ENCODE results near the gene MAGEF1.

The MAGEF1 gene

GRCh38 chr3:184711493-184712247, at the start of gene MAGEF1:
TSS of gene MAGEF1 (minus strand) at chr3:184712064. CDS start at chr3:184711821, 243 bp downstream.
- DNase-seq = peak; percentile 82
- ATAC-seq = peak; percentile 90

DNA sequence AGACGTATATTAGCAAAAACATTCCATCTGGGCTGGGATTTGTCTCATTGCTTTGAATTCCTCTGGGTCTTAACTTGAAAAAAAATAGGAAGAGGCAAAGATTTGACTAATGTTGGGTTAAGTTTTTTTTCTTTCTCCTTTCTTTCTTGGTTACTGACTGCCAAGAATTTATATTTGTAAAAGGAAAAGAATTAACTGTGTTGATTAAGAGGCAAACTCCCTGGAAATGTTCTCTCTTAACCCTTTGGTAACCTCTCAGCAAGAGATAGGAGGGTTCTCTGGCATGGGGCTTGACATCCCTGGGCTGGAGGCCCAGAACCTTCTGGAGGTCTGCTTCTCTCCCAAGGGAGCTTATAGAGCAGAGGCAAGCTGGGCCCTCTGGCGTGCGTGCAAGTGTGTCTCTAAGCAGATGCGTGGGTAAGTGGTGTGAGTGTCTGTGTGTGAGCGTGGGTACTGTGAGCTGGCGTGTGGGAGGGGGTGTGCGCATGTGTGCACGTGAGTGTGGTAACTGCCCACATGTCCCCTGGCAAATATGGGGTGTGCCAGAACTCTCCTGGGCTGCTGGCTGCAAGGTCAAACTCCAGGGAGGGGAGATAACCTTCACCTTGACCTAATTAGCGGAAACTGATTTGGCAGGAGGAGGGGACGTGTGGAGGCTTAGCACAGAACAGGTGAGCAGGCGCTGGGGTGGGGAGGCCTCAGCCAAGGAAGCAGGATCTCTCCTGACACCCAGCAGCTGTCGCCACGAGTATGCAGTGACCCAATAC, 49.4 kb upstream of the MAGEF1 start:
- no peak for ATAC-seq
- no peak for DNase-seq

GRCh38 chr3:184760337-184761074, 48.6 kb upstream of the MAGEF1 start:
- no peak for ATAC-seq
- DNase-seq = no peak

DNA sequence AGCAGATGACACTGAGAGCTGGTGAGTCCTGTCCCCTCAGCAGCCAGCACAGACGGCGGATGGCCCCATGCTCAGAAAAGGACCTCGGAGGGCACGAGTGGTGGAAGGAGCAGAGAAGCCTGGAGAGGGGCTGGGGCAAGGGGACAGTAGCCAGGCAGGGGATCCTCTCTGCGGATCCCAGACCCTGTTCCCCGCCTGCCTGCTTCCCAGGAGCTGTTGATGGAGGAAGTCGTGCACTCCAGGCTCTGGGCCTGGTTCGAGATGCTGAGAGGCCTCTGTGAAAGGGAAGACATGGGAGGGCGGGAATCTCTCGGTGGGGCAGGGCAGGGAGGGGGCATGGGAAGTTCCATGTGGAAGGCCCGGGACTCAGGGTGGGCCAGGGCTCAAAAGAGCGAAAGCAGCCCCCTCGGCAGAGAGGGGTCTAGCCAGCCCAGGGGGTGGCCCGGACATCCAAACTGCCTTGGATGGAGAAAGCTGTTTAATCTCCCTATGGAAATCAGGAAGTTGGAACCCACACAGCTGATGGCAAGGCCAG, 47.9 kb upstream of the MAGEF1 start:
- ATAC-seq (no peak), DNase-seq (no peak)

DNA sequence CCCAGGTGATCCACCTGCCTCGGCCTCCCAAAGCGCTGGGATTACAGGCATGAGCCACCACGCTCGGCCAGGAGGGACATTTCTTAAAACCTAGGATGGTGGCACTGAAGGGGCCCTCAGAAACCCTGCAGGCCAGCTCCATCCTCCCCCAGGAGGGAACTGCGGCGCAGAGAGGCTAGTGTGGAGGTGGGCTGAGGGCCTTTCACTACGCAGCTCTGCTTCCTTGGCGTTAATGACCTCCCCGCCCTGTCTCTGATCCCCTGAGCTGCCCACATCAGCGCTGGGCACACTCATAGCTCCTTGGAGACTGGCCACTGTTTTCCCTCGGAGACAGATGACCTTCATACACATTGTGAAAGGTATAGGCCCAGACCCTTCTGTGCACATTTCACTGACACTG, 46.2 kb upstream of the MAGEF1 start:
- no peak for DNase-seq
- no peak for ATAC-seq

DNA sequence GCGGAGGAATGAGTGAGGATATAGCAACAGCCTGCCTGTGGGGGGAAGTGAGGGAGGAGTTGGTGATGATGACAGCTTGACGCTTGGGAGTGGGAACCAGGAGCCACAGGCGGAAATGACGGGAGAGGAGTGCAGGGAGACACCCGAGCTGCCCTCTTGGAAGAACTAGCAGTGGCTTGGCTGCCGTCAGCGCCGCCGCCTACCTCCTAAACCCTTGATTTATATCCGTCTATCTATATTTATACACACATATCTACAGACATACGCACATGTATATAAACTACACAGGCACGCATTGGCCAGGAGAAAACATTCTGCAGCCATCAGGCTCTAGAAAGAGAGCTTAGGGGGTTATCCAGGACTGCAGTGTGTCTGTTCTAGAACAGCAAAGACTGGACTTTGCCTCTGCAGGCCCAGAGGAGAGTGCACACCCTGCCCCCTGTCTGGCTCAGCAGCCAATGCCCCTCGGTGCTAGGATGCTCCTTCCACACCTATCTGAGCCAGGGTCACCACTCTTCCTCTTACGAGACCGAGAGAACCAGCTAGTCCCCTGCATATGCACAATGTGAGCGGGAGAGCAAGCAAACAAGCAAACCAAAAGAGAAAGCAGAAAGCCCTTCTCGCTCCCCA, 45.3 kb upstream of the MAGEF1 start:
- no peak for ATAC-seq
- DNase-seq = no peak

DNA sequence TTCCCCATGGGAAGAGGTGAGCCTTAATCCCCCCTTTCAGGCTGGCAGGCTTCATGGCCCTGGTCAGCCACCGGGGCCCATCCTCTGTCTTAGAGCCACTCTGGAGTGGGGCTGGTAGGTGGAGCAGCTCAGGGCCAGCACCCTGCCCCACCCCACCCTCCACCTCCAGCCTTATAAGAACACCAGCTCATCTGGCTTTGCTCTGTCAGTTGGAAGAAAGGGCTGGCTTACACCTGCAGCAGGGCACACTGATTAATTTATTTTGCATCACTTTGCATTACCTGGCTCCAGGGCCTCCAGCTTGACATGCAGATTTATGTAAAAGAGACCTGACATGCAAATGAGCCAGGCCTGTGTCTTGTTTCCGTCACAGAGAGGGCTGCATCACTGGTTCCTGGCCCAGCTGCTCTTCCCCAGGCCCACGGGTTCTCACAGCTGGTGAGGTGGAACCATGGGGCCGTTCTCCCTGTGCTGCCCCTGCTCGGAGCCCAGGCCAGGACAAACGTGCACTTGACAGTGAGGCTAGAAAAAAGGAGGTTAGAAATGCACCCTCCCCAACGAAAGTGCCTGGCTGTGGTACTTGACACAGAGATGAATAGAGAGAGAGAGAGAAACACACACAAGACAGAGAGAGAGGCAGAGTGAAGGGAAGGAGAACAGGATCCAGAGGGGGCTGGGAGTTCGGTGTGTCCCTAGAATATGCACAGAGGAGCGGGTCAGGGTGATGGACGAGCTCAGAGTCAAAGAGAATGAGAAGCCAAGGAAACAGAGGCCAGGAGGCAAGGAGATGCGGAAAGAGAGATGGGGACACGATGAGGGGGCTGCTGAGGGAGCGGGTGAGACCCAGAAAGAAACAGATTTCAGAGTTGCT, 44.5 kb upstream of the MAGEF1 start:
- ATAC-seq = no peak
- no peak for DNase-seq

DNA sequence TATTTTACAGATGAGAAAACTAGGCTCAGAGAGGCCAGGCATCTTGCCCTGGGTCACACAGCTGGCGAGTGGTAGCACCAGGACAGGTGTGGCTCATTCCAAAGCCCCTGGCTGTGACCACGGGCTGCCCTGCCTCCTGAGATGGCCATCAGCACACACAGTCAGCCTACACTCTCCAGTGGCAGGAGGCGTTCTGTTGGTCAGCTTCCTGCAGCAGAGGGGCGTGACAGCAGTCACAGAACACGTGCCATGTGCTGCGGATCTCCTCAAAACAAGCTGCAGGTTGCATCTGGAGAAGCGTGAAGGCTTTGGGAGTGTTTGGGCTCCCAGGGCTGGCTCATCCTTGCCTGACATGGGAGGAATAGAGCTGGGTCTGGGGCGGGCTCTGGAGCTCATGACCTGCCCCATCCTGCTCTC, 43.5 kb upstream of the MAGEF1 start:
- ATAC-seq = no peak
- DNase-seq = no peak

GRCh38 chr3:184752361-184752760, 40.5 kb upstream of the MAGEF1 start:
- DNase-seq (no peak), ATAC-seq (no peak)

- no peak for DNase-seq
- ATAC-seq = no peak
Measured at GRCh38 chr3:184751204-184752040, 39.6 kb upstream of the MAGEF1 start.

- DNase-seq (no peak), ATAC-seq (no peak)
Measured at GRCh38 chr3:184750349-184751083, 38.7 kb upstream of the MAGEF1 start.

- DNase-seq (no peak), ATAC-seq (no peak)
Measured at GRCh38 chr3:184749168-184749744, 37.4 kb upstream of the MAGEF1 start.

DNA sequence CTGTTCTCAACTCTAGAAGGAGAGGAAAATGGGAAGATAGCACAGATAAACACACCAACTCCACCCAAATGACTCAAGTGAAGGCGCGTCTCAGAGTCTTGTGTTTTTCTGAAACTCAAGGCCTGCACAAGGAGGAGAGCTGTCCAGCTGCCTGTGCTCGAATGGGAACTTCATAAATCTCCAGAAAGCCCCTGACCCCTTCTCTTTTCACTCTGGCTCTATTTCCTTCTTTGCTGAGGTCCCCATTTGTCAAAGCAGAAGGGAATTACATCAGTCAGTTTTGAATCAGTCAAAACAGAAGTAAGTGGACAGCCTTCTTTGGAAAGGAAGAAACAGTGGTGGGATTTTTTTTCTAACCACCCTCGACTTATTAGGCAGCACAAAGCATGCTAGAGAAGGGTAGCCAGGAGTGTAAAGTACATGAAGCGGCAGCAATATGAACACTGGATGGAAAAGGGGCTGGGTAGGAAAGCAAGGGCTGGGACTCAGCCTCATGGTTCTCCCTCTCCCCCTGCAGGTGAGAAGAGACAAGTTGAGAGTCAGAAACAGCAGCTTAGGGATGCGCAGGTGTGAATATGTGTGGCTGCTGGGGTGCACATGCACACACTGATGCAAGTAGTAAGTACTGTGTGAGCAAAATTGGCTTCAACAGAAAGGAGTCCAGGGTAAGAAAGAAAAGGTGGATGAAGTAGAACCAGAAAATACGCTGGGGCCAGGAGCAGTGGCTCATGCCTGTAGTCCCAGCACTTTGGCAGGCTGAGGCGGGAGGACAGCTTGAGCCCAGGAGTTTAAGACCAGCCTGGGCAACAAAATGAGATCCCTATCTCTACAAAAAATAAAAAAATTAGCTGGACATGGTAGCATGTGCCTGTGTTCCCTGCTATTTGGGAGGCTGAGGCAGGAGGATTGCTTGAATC, 36.6 kb upstream of the MAGEF1 start:
- DNase-seq = peak; percentile 15
- peak; percentile 52 for ATAC-seq

DNA sequence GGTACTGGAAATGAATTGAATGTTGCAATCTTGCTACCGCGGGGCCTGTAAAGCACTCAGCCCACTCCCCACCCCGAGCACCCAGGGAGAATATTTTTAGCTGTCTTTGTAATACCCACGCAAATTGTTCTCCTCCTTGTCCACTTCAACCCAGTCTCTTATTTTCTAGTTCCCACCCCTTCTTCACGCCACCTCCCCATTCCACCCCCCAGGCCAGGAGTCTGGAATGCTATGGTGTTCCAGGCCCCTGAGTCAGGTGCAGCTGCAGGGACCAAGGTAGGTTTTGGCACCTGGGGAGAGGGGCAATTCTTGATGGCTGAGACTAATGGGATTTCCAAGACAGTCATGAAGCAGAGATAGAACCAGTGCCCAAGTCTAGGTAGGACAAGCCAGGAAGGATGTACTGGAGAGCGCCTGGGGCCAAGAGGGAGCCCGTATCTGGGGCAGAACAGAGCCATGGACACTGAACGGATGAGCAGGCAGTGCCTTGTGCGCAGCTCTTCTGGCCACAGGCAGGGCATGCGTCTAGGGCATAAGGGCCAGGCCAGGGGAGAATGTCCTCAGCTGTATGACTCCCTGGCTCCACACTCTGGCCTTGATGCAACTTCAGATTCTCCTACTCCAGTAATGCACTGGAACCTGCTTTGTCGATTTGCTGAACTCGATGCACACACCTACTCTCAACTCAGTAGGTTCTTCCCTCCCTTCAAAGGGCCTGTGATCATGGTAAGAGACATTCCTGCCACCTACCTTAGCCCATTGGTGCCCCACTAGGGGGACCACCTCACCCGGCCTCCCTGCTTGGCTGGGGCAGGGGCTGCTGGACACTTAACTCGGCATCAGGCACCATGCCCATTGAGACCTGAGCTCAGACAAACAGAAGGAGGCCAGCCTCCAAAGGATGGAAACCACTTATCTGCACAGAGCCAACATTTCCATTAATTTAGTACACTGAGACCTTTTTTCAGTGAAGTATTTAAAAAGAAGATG, 34.6 kb upstream of the MAGEF1 start:
- ATAC-seq (no peak), DNase-seq (no peak)

- no peak for DNase-seq
- ATAC-seq = no peak
Measured at GRCh38 chr3:184745526-184745925, 33.7 kb upstream of the MAGEF1 start.

GRCh38 chr3:184743248-184743647, 31.4 kb upstream of the MAGEF1 start:
- no peak for DNase-seq

GRCh38 chr3:184742676-184743135, 30.8 kb upstream of the MAGEF1 start:
- ATAC-seq = no peak
- DNase-seq = no peak

More at GRCh38 chr3:184743248-184743647, 31.4 kb upstream of the MAGEF1 start:
- ATAC-seq = no peak

All from stimulated activated naive CD8-positive, alpha-beta T cell treated with anti-CD3 and anti-CD28 coated beads, Interleukin-15, Interleukin-2, amounts not matched to agents 100 U/mL and 50 U/mL, for 24 hours (primary cell).